GM19099 (cell line): ENCODE measurements around the gene CIAPIN1.
A peak's percentile ranks its signal among the peaks of the same experiment; 100 is the strongest.

Experiments used
- POLR2A ChIP-seq: IDR thresholded peaks from 3 replicates; pipeline ENCODE4 v1.6.1; 2011; ENCODE audit warnings: low read depth; ENCODE audit not compliant: insufficient read length; ENCODE audit errors: extremely low read depth

The CIAPIN1 gene

DNA sequence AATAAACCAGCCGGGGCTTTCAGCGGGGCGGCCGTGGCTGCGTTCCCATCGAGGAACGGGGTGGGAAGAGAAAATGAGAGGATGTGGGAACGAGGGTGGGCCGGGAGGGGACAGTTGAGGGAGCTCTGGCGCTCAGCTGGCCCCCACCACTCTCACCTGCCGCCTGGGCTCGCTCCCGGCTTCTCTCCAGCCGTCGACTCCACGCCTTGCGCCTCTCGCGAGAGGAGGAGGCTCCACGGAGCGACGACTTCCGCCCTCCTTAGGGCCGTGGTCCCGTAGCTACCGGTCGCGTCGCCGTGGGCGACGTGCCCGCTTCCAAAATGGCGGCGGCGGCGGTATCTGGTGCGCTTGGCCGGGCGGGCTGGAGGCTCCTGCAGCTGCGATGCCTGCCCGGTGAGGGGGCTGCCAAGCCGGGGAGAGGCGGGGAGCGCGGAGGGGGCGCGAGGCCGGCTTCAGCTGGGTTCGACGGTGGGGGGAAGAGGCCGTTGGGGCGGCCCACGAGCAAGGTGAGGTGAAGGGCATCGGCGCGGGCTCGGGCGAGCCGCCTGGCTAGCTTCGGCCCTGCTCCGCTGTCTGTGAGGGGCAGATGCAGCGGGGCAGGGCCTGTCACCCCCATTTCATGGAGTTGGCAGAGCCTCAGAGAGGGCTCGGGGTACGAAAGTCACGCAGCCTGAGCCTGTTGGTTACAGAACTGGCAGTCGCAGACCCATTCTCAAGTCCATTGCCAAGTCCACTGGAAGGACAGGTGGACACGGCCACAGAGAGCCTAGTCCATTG is at the start of gene CIAPIN1, which contains the start of gene COQ9:
CIAPIN1 (minus strand) TSS at position 200 of the 777 bp plus-strand sequence. CDS start 6,457 bp downstream, outside the sequence.
COQ9 (plus strand) TSS at position 294 of the 777 bp plus-strand sequence; CDS start at position 321, 27 bp downstream.
- TF ChIP-seq POLR2A: peak; percentile 93

GRCh38 chr16:57493767-57494166 is 46.6 kb upstream of the CIAPIN1 start:
- TF ChIP-seq POLR2A: no peak

- TF ChIP-seq POLR2A: no peak
Observed at GRCh38 chr16:57489229-57489628, 42.0 kb upstream of the CIAPIN1 start.

- TF ChIP-seq POLR2A: no peak
Observed at GRCh38 chr16:57486858-57487834, 40.0 kb upstream of the CIAPIN1 start.

- no peak for TF ChIP-seq POLR2A
Observed at GRCh38 chr16:57485916-57486857, 39.0 kb upstream of the CIAPIN1 start, which contains the start of gene DOK4. Gene DOK4 (minus strand): TSS chr16:57486493. CDS start chr16:57479507, 6,986 bp downstream.

DNA sequence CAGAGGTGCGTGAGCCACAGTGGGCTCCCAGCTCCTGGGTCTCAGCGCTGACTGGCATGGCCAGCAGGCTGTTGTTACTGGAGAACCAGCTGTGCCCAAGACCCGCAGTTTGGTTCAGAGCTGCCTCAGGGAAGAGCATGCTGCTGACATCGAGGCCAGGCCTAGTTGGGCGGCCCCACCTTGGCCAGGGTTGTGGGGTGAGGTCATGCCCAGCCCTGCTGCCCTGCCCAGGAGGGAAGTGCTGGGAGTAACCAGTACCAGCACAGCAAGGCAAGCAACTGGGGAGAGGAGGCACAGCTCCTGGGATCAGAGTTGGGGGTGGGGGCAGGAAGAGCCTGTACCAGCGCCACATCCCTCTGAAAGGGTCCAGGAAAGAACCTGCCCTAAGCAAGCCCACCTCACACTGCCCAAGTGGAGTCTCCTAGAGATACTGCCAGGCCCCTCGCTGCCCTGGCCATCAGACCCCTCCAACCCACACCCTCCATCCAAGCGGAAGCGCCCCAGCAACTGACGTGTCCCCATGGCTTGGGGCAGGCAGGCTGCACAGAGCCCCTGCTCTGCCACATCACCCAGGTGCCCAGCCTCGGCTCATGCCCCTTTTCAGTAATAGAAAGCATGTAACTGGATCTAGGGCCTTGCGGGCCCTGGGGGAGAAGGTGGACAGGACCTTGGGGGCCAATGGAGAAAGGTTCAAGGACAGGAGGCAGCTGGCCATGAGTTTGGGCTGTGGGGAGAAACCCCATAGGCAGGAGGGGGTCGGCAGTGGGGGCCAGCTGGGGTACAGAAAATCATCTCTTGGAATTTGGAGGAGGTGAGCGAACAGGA is 38.1 kb upstream of the CIAPIN1 start:
- no peak for TF ChIP-seq POLR2A

DNA sequence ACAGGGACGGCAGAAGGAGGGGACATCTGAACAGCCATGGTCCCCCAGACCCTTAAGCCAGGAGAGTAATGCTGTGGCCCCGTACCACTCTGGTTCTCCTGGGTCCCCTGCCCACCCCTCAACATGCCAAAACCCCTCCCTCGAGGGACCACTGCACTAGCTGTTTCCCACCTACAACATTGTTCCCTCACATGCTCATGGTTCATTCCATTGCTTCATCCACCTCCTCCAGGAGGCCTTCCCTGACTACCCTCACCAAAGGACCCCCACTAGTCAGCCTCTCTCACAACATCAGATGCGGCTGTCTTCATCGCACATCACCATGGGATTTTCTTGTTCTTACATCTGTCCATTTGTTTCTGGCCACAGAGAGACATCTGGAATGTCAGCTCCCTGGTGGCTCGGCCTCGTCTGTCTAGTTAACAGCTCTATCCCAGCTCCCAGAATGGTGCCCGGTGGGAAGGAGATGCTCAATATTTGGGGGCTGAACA is 37.4 kb upstream of the CIAPIN1 start:
- TF ChIP-seq POLR2A: no peak

DNA sequence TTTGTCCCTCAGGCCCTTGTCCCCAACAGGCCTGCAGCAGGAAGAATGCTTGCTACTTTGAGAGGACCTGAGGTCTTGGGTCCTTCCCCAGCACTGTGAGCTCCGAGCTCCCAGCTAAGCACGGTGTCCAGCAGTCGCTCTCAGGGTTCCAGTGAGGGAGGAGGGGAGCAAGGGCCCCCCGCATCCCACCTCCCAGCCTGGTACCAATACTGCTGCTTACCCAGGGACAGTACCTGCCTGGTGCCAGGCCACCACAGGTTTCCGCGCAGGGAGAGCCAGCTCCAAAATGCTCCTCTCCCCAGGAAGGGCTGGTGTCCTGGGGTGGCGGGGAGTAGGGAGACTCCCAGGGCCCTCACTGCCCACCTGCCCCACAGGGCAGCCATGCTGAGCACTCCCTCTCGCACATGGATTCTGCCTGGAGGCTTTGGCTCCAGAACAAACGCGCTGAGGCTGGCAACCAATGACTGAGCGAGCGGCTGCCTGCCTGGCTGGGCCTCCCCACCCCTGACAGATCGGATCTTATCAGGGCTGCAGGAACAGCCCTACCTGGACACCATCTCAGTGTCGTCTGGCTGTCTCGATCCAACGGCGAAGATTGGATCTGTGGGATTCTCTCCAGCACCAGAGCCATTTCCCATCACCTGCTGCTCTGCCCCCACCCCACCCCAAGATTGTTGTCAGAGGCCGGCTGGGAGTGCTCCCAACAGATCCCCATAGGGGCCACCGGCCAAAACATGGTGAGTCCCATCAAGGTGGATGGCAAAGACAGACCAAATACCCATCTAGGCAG is 36.7 kb upstream of the CIAPIN1 start:
- TF ChIP-seq POLR2A: no peak

DNA sequence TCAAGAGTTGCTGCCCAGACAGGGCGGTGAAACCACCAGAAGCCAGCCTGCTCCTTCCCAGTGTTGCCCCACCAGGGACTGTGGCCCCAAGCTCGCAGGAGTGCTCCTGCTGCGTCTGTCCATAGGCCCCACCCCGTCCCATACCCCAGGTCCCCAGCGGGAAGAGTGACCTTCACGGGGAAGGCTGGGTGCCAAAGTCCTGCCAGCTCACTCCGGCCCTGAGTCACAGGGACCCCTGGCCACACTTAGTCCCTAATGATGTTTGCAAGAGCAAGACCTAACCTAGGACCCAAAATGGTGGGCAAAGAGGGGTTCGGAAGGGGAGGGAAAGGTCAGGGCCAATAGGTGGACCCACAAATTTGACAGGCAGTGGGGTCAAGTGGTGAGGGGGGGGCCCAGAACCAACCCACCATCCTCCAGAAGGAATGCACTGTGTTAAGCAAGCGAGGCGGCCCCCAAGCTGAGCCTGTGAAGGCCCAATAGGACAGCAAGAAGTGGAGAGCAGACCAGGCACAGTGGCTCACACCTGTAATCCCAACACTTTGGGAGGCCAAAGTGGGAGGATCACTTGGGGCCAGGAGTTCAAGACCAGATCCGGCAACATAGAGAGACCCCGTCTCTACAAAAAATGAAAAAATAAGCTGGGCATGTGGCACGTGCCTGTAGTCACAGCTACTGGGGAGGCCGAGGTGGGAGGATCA is 35.8 kb upstream of the CIAPIN1 start:
- TF ChIP-seq POLR2A: no peak

DNA sequence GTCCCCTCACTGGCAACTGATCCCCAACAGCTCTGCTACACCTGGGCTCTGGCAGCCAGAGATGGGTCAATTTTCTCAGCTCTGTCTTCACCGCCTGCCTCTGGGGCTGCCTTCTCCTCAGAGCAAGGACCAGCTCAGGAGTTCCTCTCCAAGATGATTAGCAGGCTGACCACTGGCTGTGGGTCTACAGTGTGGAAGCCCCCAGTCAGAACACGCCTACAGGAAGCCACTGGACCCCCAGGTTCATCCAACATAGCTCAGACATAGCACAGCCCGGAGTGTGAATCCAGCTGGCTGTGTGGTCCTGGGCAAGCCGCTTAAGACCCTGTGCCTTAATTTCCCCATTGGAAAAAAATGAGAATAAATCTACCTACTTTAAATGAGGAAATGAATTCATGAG is 34.2 kb upstream of the CIAPIN1 start:
- no peak for TF ChIP-seq POLR2A

DNA sequence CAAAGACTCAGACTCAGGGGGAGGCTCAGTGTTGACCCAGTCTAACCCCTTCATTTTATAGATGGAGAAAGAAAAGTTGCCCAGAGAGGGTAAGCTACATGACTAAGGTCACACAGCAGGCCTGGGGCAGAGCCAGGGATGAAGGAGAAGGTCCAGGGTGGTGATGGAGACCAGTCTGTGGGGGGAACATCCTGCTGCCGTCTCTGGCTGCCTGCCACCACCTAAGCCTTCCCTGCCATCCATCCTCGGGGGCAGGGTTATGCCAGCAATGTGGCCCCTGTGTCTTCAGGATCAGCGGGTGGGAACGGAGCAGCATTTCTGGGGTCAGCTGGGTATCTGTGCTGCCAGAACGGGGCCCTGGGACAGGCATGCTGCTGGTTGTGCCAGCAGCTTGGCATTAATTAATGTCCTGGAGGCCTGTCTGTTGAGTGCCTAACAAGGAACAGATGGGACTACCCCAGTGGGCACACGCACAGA is 33.6 kb upstream of the CIAPIN1 start:
- TF ChIP-seq POLR2A: no peak
